PC-3 (cell line): ENCODE results near the gene GTF3C2.

Experiments
- CTCF ChIP-seq: fragments of 300-600 bp; sonication (generic); conservative IDR thresholded peaks from 2 replicates; pipeline ENCODE4 v1.5.1; 2017; ENCODE audit warnings: antibody characterized with exemption, low read depth, mild to moderate bottlenecking, low read length
- EZH2 ChIP-seq: fragments of 300-600 bp; sonication (generic); IDR thresholded peaks from one replicate; pipeline ENCODE4 v1.6.1; 2017; ENCODE audit warnings: antibody characterized with exemption, mild to moderate bottlenecking, low read length; ENCODE audit not compliant: unreplicated experiment
- EZH2phosphoT487 ChIP-seq: fragments of 300-600 bp; sonication (generic); IDR thresholded peaks from 2 replicates; pipeline ENCODE4 v1.6.1; 2018; ENCODE audit warnings: mild to moderate bottlenecking, antibody characterized with exemption, low read length, borderline replicate concordance

DNA sequence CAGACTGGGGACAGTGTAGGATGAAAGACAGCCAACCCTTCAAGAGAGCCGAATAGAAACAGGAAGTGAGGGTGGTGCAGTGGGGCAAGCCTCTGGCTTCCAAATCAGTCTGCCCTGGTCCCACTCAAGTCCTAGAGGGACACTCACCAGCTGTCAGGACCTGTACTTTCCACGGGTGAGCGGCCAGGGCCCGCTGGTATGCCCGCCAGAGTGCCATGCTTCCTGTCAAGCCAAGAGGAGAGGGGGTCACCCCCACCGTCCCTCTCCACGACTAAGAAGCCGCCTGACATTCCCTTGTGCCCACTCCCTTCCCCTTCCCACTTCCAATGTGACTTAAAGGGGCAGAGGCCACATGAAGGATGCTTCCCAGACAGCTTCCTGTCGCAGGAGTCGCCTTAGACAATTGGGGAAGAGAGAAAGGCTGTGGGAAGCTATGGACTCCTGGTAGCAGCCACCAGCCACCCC is 34.2 kb downstream of the GTF3C2 start:
- TF ChIP-seq CTCF (no peak), EZH2 (no peak), EZH2phosphoT487 (no peak)
